Thyroid gland (tissue), 4 donors: ENCODE measurements around the gene PLPP1. TPM values are rescaled to one million over a fixed set of nuclear protein-coding genes. Genes with fewer than 3 reads are reported as not detected.

Source experiments
- DNase-seq, 2 donors: peaks; one replicate each; pipeline ENCODE4 v3.0.0-alpha.2; 2019
- H3K27ac ChIP-seq, 3 donors: fragments of 200-600 bp; sonication (generic); 1 replicate in 2 of 3; 2 replicates in 1 of 3; pipeline ENCODE4 v1.5.1; 2016 to 2019; ENCODE audit warnings: mild to moderate bottlenecking in 1 of 3, moderate library complexity in 1 of 3
- H3K27me3 ChIP-seq: fragments of 200-600 bp; sonication (generic); one replicate; pipeline ENCODE4 v1.5.1; 2019
- H3K36me3 ChIP-seq, 2 donors: fragments of 200-600 bp; sonication (generic); one replicate each; pipeline ENCODE4 v1.5.1; 2016 to 2019
- H3K4me1 ChIP-seq, 2 donors: fragments of 200-600 bp; sonication (generic); one replicate each; pipeline ENCODE4 v1.5.1; 2017 to 2019
- H3K4me3 ChIP-seq, 3 donors: fragments of 200-600 bp; sonication (generic); replicated peaks in 1 of 3; 1 replicate in 2 of 3; 2 replicates in 1 of 3; pipeline ENCODE4 v1.5.1; 2016; ENCODE audit warnings: mild to moderate bottlenecking in 1 of 3
- H3K9me3 ChIP-seq: fragments of 200-600 bp; sonication (generic); one replicate; pipeline ENCODE4 v1.5.1; 2017
- POLR2A ChIP-seq, 2 donors: fragments of 450-650 bp; IDR thresholded peaks; one replicate each; pipeline ENCODE4 v1.6.1; 2017; ENCODE audit warnings: antibody characterized with exemption in 2 of 2, mild to moderate bottlenecking in 2 of 2, moderate library complexity in 1 of 2
- WGBS, 2 donors: methylation state at CpG; one replicate each; pipeline ENCODE4 v1.1.5; 2017; 5-methylcytosine and 5-hydroxymethylcytosine counted together
- intact Hi-C: fragments of 100-400 bp; cut with DNase I; formaldehyde crosslinking; loops from one replicate; pipeline ENCODE4 v1.15.1; 2023
- total RNA-seq, 4 donors: library from RNA; depleted of rRNA; stranded (reverse); fragments of >200 nt; gene quantifications; one replicate each; pipeline ENCODE4 v1.2.3, GENCODE V29; 2016
- TF ChIP-seq, protein P1 (sequence below), 6 experiments: fragments of 200-600 bp in 3 of 6; fragments of 450-650 bp in 3 of 6; sonication (generic) in 3 of 6; IDR thresholded peaks; one replicate each; pipeline ENCODE4 v1.5.1; 2016 to 2019; ENCODE audit warnings: antibody characterized with exemption in 6 of 6, mild to moderate bottlenecking in 2 of 6, inconsistent platforms in 1 of 6, moderate library complexity in 1 of 6

Gene PLPP1
- total RNA-seq, 4 donors from 2014 or later = 172 to 284 (median 248) TPM

DNA sequence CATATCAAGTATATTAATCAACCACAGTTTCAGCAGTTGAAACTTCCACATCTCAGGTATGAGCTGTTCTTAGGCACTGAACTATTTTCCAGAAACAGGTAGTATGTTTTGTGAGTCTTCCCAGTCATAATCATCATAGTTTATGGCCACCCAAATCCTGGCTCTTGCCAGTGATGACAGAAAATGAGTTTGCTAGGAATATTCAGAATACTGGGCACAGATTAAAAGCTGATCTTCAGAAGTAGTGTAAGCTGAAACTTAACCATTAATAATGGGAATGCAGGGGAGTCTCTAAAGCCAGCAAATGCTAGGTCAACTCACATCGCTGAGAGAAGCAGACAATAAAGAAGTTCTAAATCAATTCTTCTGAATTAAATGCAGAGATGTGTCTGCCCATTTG lies 64.5 kb downstream of the PLPP1 start:
- Histone ChIP-seq H3K27ac (no peak overlapping the region), H3K4me1 (peaks cover 0 to 4% of the 10 kb centered on the region in 2 donors), H3K4me3 (no peak overlapping the region), H3K36me3 (no peaks in the 10 kb centered on the region), H3K27me3 (no peaks in the 10 kb centered on the region), H3K9me3 (no peaks in the 10 kb centered on the region)
- intact Hi-C loops = no loop called here
- 84 to 95% methylated on average over 1 of the region's 1 CpG for WGBS, 2 donors
- no peak for TF ChIP-seq POLR2A (IDR thresholded peaks at IDR 0.05)
- TF ChIP-seq, protein P1, sequence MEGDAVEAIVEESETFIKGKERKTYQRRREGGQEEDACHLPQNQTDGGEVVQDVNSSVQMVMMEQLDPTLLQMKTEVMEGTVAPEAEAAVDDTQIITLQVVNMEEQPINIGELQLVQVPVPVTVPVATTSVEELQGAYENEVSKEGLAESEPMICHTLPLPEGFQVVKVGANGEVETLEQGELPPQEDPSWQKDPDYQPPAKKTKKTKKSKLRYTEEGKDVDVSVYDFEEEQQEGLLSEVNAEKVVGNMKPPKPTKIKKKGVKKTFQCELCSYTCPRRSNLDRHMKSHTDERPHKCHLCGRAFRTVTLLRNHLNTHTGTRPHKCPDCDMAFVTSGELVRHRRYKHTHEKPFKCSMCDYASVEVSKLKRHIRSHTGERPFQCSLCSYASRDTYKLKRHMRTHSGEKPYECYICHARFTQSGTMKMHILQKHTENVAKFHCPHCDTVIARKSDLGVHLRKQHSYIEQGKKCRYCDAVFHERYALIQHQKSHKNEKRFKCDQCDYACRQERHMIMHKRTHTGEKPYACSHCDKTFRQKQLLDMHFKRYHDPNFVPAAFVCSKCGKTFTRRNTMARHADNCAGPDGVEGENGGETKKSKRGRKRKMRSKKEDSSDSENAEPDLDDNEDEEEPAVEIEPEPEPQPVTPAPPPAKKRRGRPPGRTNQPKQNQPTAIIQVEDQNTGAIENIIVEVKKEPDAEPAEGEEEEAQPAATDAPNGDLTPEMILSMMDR (IDR thresholded peaks at IDR 0.05) = no peak
- DNase-seq = no peak

- TF ChIP-seq, protein P1 (IDR thresholded peaks at IDR 0.05) = no peak
- TF ChIP-seq POLR2A (IDR thresholded peaks at IDR 0.05) = no peak
- H3K36me3 ChIP-seq = no peaks in the 10 kb centered on the region
- H3K4me1 ChIP-seq = no peaks in the 10 kb centered on the region
- no peaks in the 10 kb centered on the region for H3K27me3 ChIP-seq
- H3K27ac ChIP-seq = no peak overlapping the region
- H3K4me3 ChIP-seq = no peak overlapping the region
- DNase-seq = no peak
- intact Hi-C loops = no loop called here
- H3K9me3 ChIP-seq = no peaks in the 10 kb centered on the region
These were observed 64.9 kb downstream of the PLPP1 start for GRCh38 chr5:55469839-55470238.

DNA sequence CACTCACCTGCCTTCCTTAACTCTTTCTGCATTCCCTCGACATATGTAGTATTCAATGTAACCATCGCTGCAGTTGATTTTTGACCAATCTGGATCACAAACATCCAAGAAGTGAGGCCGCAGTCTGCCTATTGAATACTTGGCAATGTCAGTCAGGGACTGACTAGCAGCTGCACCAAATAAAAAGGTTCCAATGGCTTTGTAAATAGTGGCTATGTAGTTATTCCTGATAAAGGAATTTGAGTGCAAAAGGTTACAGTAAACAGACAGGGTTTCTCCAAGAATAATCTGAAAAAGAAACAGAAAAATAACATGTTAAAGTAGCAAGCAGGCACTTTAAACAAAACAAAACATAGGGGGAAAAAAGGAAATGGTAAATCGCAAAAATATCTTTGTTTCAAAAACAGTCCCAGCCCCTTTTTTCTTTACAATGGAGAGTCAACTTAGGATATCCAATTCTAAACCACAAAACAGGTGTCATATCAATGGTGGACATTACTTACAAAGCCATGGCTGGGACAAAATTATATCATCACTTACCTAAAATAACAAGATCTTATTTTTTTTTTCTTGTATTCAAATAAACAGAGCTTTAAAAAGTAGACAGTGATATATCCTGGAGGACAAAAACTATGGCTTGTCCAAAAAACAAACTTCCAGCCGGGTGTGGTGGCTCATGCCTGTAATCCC lies 66.8 kb downstream of the PLPP1 start:
- H3K27me3 ChIP-seq = no peaks in the 10 kb centered on the region
- no peaks in the 10 kb centered on the region for H3K4me1 ChIP-seq
- intact Hi-C loops = no loop called here
- H3K27ac ChIP-seq = no peak overlapping the region
- 83% methylated on average over 5 of the region's 5 CpGs for WGBS, 2 donors
- no peaks in the 10 kb centered on the region for H3K36me3 ChIP-seq
- DNase-seq = no peak
- TF ChIP-seq, protein P1 (IDR thresholded peaks at IDR 0.05) = no peak
- TF ChIP-seq POLR2A (IDR thresholded peaks at IDR 0.05) = no peak
- H3K9me3 ChIP-seq = no peaks in the 10 kb centered on the region
- H3K4me3 ChIP-seq = no peak overlapping the region

GRCh38 chr5:55463613-55464012 lies 71.2 kb downstream of the PLPP1 start:
- no peak overlapping the region for H3K27ac ChIP-seq
- 94 to 98% methylated on average over 3 of the region's 3 CpGs for WGBS, 2 donors
- intact Hi-C loops = no loop called here
- no peak for DNase-seq
- H3K9me3 ChIP-seq = no peaks in the 10 kb centered on the region
- no peak for TF ChIP-seq POLR2A (IDR thresholded peaks at IDR 0.05)
- TF ChIP-seq, protein P1 (IDR thresholded peaks at IDR 0.05) = no peak
- no peaks in the 10 kb centered on the region for H3K4me1 ChIP-seq
- H3K36me3 ChIP-seq = no peaks in the 10 kb centered on the region
- no peak overlapping the region for H3K4me3 ChIP-seq
- no peaks in the 10 kb centered on the region for H3K27me3 ChIP-seq

DNA sequence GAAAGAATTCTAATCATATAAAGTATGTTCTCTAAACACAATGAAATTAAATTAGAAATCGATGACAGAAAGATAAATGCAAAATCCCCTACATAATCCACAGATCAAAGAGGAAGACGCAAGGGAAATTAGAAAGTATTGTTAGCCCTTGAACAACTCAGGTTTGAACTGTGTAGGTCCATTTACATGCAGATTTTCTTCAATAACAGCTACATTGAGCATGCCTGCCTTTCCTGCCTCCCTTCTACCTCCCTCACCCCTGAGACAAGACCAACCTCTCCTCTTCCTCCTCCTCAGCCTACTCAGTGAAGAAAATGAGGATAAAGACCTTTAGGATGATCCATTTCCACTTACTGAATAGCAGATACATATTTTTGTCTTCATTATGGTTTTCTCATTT lies 75.2 kb downstream of the PLPP1 start:
- Histone ChIP-seq H3K27ac (no peak overlapping the region), H3K4me3 (no peak overlapping the region), H3K36me3 (no peaks in the 10 kb centered on the region), H3K27me3 (no peaks in the 10 kb centered on the region), H3K4me1 (no peaks in the 10 kb centered on the region), H3K9me3 (no peaks in the 10 kb centered on the region)
- intact Hi-C loops = no loop called here
- TF ChIP-seq, protein P1 (IDR thresholded peaks at IDR 0.05) = no peak
- no peak for TF ChIP-seq POLR2A (IDR thresholded peaks at IDR 0.05)
- 94% methylated on average over 2 of the region's 2 CpGs for WGBS, 2 donors
- DNase-seq = no peak
